Stimulated activated naive CD4-positive, alpha-beta T cell (primary cell): ENCODE results near the gene APPL1.

Experiments used
- DNase-seq, 6 experiments: peaks; one replicate each; lab custom pipeline; 2025; lab: John Stamatoyannopoulos, UW

The APPL1 gene, protein sequence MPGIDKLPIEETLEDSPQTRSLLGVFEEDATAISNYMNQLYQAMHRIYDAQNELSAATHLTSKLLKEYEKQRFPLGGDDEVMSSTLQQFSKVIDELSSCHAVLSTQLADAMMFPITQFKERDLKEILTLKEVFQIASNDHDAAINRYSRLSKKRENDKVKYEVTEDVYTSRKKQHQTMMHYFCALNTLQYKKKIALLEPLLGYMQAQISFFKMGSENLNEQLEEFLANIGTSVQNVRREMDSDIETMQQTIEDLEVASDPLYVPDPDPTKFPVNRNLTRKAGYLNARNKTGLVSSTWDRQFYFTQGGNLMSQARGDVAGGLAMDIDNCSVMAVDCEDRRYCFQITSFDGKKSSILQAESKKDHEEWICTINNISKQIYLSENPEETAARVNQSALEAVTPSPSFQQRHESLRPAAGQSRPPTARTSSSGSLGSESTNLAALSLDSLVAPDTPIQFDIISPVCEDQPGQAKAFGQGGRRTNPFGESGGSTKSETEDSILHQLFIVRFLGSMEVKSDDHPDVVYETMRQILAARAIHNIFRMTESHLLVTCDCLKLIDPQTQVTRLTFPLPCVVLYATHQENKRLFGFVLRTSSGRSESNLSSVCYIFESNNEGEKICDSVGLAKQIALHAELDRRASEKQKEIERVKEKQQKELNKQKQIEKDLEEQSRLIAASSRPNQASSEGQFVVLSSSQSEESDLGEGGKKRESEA

DNA sequence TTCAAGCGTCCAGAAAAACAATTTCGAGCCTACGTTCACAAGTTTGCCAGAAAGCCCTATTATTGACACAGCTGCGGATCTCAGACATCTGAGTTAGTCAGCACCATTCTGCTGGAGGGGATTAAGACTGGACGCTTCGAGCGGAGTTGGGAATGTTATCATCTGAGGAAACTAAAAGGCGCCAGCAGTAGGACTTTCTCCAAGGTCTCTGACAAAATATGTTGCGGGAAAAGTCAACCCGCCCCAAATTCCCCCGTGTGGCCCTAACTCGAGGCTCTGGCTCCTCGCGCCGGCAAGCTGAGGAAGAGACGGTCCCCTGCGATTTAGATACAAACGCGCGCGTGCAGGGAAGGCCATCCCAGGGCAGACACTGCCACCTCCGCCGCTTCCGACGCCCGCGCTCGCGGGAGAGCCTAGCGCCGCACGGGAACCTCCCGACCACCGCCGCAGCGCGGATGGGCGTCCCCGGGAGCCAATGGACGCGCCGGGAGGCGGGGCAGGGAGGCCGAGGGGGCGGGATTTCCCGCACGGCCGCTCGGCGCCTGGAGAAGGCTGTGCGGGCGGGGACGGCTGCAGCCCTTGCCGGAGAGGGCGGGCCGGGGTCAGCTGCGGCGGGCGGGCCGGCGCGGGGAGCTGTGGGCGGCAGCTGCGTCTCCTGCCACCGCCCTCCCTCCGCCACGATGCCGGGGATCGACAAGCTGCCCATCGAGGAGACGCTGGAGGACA, at the start of gene APPL1:
Gene APPL1, plus strand, starts transcription at position 526 of the 726 bp plus-strand sequence. Its CDS starts 155 bp downstream, at position 681.
- DNase-seq: peak; percentile 68 to 83 (median 80)

DNA sequence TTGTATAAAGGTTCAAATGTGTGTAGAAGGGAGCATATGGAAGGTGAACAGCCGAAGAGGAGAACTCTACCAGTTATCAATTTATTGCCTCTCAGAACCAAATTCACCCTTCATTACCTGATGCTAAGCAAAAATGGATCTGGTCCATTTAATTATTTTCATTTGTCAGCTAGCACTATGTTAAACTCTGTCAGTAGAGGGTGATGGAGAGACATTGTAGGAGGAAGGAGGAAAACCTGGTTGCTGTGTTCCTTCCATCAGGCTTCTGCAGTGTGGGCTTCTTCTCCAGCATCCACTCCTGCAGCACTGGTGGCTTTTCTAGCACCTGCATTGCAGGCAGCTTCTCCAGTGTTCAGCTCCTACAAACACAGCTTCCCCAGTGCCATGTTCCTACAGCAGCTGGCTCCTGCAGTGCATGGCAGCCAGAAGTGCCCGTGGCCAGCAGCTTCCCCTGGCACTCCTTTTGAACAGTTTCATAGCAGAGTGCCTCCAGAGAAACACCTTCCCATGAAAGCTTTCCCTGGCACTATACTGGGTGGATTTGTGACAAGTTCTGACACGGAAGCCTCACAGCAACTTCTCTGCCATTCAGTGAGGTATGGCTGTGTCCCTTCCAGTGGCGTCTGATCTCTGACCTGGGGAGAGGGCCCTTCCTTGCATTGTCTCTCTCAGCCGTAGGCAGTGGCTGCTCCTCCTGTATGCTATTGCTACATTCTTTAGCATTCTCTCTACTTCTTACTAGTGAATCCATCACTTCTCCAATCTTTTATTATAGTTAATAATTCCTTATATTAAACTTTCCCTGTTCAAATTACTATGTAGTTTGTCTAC, 47.7 kb upstream of the APPL1 start:
- peak in 1 of 6 experiments; percentile 6 for DNase-seq

DNA sequence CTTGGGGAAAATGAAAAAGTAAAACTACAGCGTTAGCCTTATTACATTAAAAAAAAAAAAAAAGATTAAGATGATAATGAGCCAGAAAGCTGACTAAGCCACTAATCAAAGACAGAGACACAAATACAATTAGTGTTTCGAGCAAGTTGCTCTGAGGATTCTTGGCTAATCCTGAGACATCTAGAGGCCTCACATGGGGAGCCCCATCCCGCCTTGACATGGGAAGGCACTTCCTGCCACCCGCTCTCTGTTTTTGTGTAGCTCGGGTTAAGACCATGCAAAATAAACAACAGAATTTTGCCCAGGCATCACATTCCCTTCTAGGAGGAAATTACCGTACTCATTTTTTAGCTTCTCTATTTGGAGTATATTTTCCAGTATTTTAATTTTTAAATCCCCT, 43.0 kb upstream of the APPL1 start:
- DNase-seq: no peak

DNA sequence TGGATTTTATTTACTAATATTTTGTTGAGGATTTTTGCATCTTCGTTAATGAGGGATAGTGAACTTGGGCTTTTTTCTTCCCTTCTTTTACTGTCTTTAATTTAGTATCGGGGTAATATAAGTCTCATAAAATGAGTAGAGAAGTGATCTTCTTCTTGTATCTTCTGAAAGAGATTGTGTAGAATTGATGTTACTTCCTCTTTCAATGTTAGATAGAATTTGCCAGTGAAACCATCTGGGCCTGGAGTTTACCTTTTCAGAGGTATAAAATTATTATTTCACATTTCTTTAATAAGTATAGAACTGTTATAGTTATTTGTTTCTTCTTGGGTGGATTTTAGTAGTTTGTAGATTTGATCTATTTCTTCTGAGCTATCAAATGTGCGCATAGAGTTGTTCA, 35.5 kb upstream of the APPL1 start:
- no peak for DNase-seq

DNA sequence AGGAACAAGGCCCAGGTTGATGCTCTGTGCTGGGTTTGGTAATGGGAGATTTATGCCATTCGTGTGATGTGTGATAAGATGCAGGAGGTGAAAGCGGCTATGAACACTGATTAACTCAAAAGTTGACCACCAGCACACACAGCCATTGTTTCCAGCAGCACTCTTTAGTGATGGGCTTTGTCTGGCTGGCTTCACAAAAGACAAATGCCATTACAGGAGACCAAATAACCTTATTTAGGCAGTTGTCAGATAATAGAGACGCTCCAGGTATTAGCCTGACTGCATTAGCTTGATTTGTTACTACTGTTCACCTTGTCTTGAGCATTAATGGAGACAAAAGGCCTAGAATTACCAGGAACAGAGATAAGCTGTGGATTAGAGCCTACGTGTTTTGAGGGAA, 32.9 kb upstream of the APPL1 start:
- DNase-seq: no peak

DNA sequence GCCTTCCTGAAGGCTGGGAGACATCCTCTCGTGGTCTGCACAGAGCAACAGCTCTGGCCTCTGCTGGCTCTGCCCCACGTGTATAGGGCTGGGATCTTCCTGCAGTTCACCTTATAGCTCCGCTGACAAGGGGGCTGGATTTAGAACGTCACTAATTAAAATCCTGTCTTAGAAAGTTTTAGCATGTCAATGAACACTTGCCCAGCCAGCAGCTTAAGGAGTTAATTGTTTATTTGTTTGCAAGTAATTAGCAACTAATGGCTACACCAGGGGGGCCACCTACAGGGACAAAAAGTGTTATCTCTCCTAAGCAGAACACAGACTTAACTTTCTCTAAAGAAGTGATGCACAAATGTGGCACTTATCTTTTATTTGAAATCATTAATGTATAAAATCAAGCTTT, 27.6 kb upstream of the APPL1 start, which contains the start of gene HESX1:
Gene HESX1, minus strand, starts transcription at position 84 of the 403 bp plus-strand sequence. Its CDS starts 60 bp downstream, at position 24.
- no peak for DNase-seq

DNA sequence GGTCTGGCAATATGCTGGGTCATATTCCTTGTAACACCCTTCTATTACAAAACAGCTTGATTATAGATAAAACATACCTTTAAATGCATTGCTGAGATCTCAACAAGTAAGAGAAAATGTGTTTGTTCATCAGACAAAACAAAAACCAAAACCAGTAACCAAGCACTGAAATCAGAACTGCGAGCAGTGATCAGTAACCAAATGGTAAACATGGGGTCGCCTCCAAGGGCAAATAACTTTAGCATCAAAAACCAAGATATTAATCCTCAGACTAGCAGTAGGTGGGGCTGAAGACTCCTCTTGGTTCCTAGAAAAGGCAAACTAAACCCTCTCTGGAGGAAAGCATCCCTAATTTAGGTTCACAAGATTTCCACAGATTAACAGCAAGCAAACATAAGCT, 21.1 kb upstream of the APPL1 start:
- DNase-seq: no peak

DNA sequence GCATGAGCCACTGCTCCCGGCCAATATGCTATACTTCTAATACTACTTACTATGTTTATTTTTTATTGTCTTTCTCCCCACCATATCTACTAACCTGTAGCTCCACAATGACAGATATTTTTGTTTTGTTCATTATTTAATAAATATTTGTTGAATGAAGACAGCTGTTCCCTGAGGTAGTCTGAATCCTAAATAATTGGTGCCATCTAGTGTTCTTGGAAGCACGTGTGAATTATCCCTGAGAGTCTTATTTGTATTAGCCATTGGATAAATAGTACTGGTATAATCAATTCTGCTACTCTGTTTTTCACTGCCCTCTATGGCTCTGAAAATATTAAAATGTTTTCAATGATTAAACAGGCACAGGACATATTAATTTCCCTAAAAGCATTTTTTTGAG, 5.6 kb upstream of the APPL1 start:
- no peak for DNase-seq

DNA sequence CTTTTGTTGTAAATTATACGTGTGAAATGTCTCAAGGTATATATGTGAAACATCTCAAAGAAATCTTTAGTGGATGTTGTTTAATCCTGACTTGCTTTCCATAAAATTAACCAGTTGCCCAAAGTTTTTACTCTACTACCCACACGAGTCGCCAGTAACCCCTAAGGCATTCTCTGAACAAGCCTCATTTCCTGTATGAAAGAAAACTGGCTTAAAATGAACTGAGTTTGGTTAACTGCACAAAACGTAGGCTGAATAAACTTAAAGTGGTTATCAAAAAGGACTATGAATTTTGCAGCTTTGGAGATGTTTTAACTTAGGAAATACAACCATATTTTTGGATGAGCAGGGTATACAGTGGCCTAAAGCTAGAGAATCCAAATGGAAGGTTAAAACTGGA, 2.7 kb upstream of the APPL1 start:
- DNase-seq: no peak

DNA sequence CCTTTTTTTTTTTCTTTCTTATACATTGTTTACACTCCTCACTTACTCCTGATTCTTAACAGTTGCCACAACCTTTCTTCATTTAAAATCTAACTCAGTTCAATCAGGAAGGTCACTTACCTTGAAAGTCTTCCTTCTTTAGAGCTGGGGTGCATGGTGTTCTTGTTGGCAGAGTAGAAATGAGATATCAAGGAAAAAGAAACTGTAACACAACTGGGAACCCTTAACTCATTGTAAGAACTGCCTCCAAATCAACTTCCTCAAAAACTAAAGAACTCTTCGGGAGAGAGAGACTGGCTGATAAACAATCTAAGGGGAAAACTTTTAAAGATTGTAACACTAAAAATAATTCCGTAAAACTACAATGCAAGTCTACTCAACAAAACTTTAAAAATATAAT, 1.4 kb upstream of the APPL1 start:
- no peak for DNase-seq

DNA sequence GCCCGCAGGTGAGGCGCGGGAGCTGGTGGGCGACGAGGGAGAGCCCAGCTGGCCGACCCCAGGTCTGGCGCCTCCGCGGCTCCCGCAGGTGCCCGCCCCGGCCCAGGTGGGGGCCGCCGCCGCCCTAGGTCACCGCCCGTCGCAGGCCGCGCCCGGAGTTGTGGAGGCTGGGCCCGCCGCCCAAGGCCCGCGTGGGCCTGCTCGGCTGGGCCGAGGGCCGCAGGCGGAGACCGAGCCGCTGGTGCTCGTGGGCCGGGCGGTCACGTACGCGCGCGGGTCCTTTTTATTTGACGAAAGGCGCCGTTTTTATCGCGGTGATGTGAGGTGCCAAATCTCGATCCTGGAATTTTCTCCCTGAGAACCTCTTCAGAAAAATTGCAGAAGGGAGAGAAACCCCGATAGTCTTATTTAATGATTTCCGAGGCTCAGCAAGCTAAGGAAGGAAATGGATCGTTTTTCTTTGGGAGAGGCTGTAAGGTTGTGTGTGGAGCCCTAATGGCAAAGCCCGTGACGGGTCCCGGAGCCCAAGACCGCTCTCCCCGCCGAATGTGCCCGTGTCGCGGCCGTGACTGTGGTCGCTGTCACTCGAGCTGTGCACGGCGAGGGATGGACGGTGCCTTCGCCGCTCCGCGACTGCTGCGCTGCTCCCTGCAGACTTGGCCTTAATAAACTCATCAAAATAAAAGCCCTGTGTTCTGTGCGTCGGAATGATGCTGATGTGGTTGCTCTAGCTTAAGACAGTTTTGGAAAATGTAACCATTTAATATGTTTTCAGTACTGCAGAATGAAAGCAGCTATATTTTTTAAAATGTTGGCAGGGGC, 612 bp downstream of the APPL1 start:
- peak; percentile 7 to 59 (median 32) for DNase-seq

DNA sequence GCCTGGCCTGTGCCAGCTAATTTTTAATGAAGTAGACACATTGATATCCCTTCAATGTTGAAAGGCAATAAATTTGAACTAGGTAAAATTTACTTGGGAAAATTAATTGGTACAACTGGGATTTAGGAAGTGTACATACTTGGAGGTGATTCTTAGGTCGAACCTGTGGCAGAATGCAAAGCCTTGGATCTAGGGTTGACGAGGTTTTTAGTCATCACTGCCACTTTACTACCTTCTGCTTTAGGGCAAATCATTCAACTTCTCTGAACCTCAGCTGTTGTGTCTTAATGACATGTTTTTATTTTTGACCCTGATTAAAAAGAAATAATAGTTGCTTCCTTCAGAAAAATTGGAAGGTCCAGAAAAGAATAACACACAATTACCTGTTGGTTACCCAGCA, 2.5 kb downstream of the APPL1 start:
- no peak for DNase-seq

DNA sequence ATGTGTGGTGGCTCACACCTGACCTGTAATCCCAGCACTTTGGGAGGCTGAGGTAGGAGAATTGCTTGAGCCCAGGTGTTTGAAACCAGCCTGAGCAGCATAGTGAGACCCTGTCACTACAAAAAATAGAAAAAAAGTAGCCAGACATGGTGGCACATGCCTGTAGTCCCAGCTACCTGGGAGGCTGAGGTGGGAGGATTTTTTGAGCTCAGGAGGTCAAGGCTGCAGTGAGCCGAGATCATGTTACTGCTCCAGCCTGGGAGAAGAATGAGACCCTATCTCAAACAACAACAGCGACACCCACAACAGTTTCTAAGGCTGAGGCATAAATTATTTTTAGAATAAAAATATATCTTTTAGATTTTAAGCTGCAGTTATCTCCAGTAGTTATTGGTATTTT, 6.3 kb downstream of the APPL1 start:
- DNase-seq: no peak

DNA sequence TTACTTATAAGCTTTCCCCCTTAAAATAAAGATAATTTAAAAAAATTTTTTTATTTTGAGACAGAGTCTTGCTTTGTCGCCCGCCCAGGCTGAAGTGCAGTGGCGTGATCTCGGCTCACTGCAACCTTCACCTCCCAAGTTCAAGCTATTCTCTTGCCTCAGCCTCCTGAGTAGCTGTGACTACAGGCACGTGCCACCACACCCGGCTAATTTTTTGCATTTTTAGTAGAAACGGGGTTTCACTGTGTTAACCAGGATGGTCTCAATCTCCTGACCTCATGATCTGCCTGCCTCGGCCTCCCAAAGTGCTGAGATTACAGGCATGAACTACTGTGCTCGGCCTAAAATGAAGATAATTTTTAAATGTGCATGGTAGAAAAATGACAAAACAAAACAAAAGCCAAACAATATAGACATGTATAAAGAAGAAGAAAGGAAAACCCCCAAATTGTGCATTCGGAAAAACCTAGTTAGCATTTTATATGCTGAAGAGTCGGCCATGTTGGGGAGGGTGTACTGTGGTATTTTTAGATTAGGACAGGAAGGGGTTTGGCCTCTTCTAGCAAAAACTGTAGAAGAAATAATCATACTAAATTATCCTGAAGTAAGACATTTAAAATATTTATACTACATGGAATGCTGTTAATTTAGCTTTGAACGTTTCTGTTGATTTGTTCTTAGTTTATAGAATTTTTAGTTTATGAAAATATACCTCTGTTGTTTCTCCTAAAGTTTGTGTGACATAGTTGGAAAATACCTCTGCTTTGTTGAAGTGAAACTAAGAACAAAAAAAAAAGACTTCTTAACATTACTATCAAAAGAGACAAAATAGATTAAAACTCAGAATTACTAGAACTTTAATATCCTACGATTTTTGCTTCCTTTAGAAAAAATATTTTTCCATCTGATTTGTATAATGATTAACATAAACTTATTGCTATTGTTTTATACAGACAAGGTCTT, 7.4 kb downstream of the APPL1 start:
- DNase-seq: no peak

DNA sequence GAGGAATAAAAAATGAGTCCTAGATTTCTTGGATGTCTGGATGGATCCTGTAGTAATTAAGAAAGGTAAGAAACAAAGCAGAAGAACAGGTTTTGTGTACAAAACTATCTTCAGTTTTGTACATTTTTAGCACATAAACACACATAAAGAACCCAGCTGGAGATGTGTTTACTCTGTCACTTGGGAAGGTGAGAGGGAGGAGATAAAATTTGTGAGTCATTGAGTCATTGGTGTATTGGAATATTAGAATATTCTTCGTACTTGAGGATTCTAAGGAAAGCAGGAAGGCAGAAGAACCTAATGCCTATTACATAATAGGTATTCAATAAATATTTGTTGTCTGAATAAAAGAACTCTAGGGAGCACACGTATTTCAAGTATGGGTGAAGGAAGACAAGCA, 17.4 kb downstream of the APPL1 start:
- no peak for DNase-seq

DNA sequence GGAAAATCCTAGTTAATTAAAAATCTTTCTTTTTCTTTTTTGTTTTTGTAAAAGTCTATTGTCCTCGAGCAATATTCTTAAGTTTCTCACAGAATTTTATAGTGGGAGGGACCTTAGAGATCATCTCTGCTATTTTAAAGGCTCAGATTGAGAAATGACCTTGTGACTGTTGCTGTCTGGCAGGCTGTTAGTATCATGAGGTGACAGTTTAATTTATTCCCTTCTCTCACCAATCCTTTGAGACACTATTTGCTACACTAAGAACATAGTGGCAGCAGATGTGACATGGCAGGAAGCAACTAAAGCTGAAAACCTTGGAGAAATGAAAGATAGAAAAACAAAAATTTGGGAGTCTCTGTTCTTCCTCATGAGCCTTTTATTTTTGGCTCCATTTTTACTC, 24.9 kb downstream of the APPL1 start:
- no peak for DNase-seq

DNA sequence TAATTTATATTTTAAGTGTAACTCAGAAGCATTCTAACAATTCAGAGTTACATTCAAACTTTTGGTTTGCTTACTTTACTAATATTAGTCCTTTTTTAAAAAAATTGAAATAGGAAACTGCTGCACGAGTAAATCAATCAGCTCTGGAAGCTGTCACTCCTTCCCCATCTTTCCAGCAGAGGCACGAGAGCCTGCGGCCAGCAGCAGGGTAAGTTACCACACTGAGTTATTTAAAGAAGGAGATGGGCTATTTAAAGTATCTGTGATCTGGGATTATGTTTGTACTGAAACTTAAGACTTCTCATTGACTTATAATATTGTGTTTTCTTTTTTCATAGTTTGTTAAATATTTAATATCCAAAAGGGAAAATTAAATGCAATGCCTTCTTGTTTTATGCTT, 29.3 kb downstream of the APPL1 start:
- DNase-seq: no peak

DNA sequence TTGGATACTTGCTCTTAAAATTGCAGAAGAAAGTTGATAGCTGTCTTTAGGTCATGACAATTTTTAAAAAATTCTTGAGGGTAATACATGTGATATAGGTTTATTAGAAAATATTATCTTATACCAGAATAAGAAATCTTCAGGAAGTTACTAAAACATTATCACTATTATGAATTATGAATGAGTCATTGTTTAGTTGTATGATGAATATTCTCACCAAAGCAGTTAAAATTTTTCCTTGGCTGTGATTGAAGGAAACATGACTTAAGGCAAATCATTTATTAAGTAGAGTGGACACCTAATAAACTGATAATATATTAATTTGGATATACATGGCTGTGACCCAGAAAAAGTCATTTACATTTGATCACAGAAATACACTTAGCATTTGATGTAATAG, 30.1 kb downstream of the APPL1 start:
- no peak for DNase-seq

DNA sequence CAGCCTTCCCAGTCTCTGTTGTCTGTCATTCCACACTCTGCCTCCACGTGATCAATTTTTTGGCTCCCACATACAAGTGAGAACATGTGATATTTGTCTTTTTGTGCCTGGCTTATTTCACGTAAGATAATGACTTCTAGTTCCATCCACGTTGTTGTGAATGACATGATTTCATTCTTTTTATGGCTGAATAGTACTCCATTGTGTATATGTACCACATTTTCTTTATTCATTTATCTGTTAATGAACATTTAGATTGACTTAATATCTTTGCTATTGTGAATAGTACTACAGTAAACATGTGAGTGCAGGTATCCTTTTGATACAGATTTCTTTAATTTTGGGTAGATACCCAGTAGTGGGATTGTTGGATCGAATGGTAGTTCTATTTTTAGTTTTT, 33.6 kb downstream of the APPL1 start:
- no peak for DNase-seq

DNA sequence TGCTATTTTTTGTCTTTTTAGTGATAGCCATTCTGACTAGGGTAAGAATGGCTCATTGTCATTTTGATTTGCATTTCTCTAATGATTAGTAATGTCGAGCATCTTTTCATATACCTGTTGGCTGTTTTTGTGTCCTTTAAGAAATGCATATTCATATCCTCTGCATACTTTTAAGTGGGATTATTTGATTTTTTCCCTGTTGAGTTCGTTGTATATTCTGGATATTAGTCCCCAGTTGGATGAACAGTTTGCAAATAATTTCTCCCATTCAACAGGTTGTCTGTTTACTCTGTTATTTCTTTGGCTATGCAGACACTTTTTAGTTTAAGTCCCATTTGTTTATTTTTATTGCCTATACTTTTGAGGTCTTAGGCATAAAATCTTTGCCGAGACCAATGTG, 34.4 kb downstream of the APPL1 start:
- DNase-seq: no peak
